H9 (cell line): ENCODE measurements around the gene CDC123. TPM values are rescaled to one million over a fixed set of nuclear protein-coding genes. Genes with fewer than 3 reads are reported as not detected.
"Not testable (repeated sequence)": the region's sequence is repeated elsewhere in the genome, so short reads cannot be mapped to it uniquely, and the experiment has no call there.

Source experiments
- DNase-seq: peaks from one replicate; pipeline ENCODE4 v3.0.0-alpha.2; 2017
- H2AFZ ChIP-seq: one replicate; pipeline ENCODE4 v1.6.1; 2013; ENCODE audit warnings: mild to moderate bottlenecking, low read length, control low read depth, moderate library complexity
- H2AK5ac ChIP-seq: 2 replicates; pipeline ENCODE4 v1.6.1; 2013; ENCODE audit warnings: low read length, control low read depth, mixed read lengths; ENCODE audit not compliant: insufficient read length
- H2BK120ac ChIP-seq: one replicate; pipeline ENCODE4 v1.6.1; 2013; ENCODE audit warnings: low read depth, mild to moderate bottlenecking, low read length, control low read depth, inconsistent platforms; ENCODE audit not compliant: poor library complexity, severe bottlenecking
- H2BK12ac ChIP-seq: 2 replicates; pipeline ENCODE4 v1.6.1; 2013; ENCODE audit warnings: low read length, control low read depth, mixed read lengths, low read depth; ENCODE audit not compliant: insufficient read length
- H2BK15ac ChIP-seq: 2 replicates; pipeline ENCODE4 v1.6.1; 2013; ENCODE audit warnings: low read depth, low read length, control low read depth
- H2BK20ac ChIP-seq: one replicate; pipeline ENCODE4 v1.6.1; 2013; ENCODE audit warnings: low read depth, mild to moderate bottlenecking, low read length, control low read depth, inconsistent platforms; ENCODE audit not compliant: poor library complexity, severe bottlenecking
- H2BK5ac ChIP-seq: 2 replicates; pipeline ENCODE4 v1.6.1; 2013; ENCODE audit warnings: low read length, control low read depth, mixed read lengths; ENCODE audit not compliant: insufficient read length
- H3K14ac ChIP-seq: 2 replicates; pipeline ENCODE4 v1.6.1; 2013; ENCODE audit warnings: low read length, control low read depth; ENCODE audit not compliant: insufficient read depth
- H3K18ac ChIP-seq: 2 replicates; pipeline ENCODE4 v1.6.1; 2013; ENCODE audit warnings: low read depth, mild to moderate bottlenecking, mixed read lengths, low read length, control low read depth; ENCODE audit not compliant: insufficient read length
- H3K23ac ChIP-seq: 2 replicates; pipeline ENCODE4 v1.6.1; 2013; ENCODE audit warnings: low read length, control low read depth, mixed read lengths, low read depth; ENCODE audit not compliant: insufficient read length
- H3K23me2 ChIP-seq: 2 replicates; pipeline ENCODE4 v1.6.1; 2013; ENCODE audit warnings: low read depth, mild to moderate bottlenecking, mixed read lengths, low read length, control low read depth; ENCODE audit not compliant: insufficient read length, poor library complexity, severe bottlenecking
- H3K27ac ChIP-seq: 2 replicates; pipeline ENCODE4 v1.5.1; 2013; ENCODE audit warnings: low read length, control low read depth, mixed read lengths, low read depth; ENCODE audit not compliant: insufficient read length
- H3K27me3 ChIP-seq: 2 replicates; pipeline ENCODE4 v1.6.1; 2013; ENCODE audit warnings: low read length, control low read depth, inconsistent platforms; ENCODE audit not compliant: insufficient read depth
- H3K4ac ChIP-seq: 2 replicates; pipeline ENCODE4 v1.6.1; 2013; ENCODE audit warnings: low read depth, mild to moderate bottlenecking, control low read depth, inconsistent platforms, low read length, moderate library complexity
- H3K4me1 ChIP-seq: 2 replicates; pipeline ENCODE4 v1.6.1; 2013; ENCODE audit warnings: low read length, control low read depth, inconsistent platforms; ENCODE audit not compliant: insufficient read depth
- H3K4me2 ChIP-seq: 2 replicates; pipeline ENCODE4 v1.6.1; 2013; ENCODE audit warnings: low read length, control low read depth, mixed read lengths; ENCODE audit not compliant: insufficient read length, insufficient read depth
- H3K56ac ChIP-seq: 2 replicates; pipeline ENCODE4 v1.6.1; 2013; ENCODE audit warnings: low read depth, mild to moderate bottlenecking, mixed read lengths, low read length, control low read depth; ENCODE audit not compliant: insufficient read length
- H3K79me1 ChIP-seq: 2 replicates; pipeline ENCODE4 v1.6.1; 2013; ENCODE audit warnings: low read depth, mild to moderate bottlenecking, moderate library complexity, low read length, control low read depth, inconsistent platforms; ENCODE audit not compliant: insufficient read depth, poor library complexity, severe bottlenecking
- H3K79me2 ChIP-seq: 2 replicates; pipeline ENCODE4 v1.6.1; 2013; ENCODE audit warnings: low read length, control low read depth, inconsistent platforms; ENCODE audit not compliant: insufficient read depth
- H3K9ac ChIP-seq: 2 replicates; pipeline ENCODE4 v1.6.1; 2013; ENCODE audit warnings: low read length, control low read depth, mixed read lengths; ENCODE audit not compliant: insufficient read length; ENCODE audit errors: extremely low read depth
- H3K9me3 ChIP-seq: one replicate; pipeline ENCODE4 v1.6.1; 2013; ENCODE audit warnings: low read depth, low read length, inconsistent platforms; ENCODE audit not compliant: control insufficient read depth
- H3T11ph ChIP-seq: one replicate; pipeline ENCODE4 v1.6.1; 2013; ENCODE audit warnings: mild to moderate bottlenecking, low read length, control low read depth, inconsistent platforms
- H4K20me1 ChIP-seq: one replicate; pipeline ENCODE4 v1.6.1; 2013; ENCODE audit not compliant: control insufficient read depth, insufficient read length, insufficient read depth
- H4K5ac ChIP-seq: 2 replicates; pipeline ENCODE4 v1.6.1; 2013; ENCODE audit warnings: low read depth, mild to moderate bottlenecking, mixed read lengths, low read length, control low read depth; ENCODE audit not compliant: insufficient read length
- H4K8ac ChIP-seq: replicated peaks from 2 replicates; pipeline ENCODE4 v1.6.1; 2013; ENCODE audit warnings: low read length, control low read depth, mixed read lengths, low read depth; ENCODE audit not compliant: insufficient read length
- H4K91ac ChIP-seq: 2 replicates; pipeline ENCODE4 v1.6.1; 2013; ENCODE audit warnings: low read depth, mild to moderate bottlenecking, moderate library complexity, mixed read lengths, low read length, control low read depth; ENCODE audit not compliant: insufficient read length
- H3K27ac Mint-ChIP-seq, 3 experiments: 2 replicates in 2 of 3; 3 replicates in 1 of 3; pipeline ENCODE4 v1.8.0; 2020 to 2021; ENCODE audit warnings: mixed read lengths in 3 of 3, mild to moderate bottlenecking in 1 of 3, moderate library complexity in 1 of 3
- H3K27me3 Mint-ChIP-seq: 2 replicates; pipeline ENCODE4 v1.8.0; 2021; ENCODE audit warnings: low read depth, mild to moderate bottlenecking, moderate library complexity, mixed read lengths
- H3K36me3 Mint-ChIP-seq, 3 experiments: 2 replicates in 2 of 3; 3 replicates in 1 of 3; pipeline ENCODE4 v1.8.0; 2020 to 2021; ENCODE audit warnings: low read depth in 3 of 3, mixed read lengths in 3 of 3; ENCODE audit not compliant: insufficient read depth in 1 of 3
- H3K4me1 Mint-ChIP-seq, 2 experiments: 2 replicates each; pipeline ENCODE4 v1.8.0; 2020; ENCODE audit warnings: mixed read lengths in 2 of 2
- H3K4me3 Mint-ChIP-seq, 2 experiments: 2 replicates in 1 of 2; 3 replicates in 1 of 2; pipeline ENCODE4 v1.8.0; 2020 to 2021; ENCODE audit warnings: mild to moderate bottlenecking in 2 of 2, mixed read lengths in 2 of 2, moderate library complexity in 1 of 2
- H3K9me3 Mint-ChIP-seq, 2 experiments: 2 replicates in 1 of 2; 3 replicates in 1 of 2; pipeline ENCODE4 v1.8.0; 2020; ENCODE audit warnings: mild to moderate bottlenecking in 2 of 2, mixed read lengths in 2 of 2, moderate library complexity in 1 of 2
- CTCF ChIP-seq: fragments of 200-600 bp; sonication (generic); conservative IDR thresholded peaks from 3 replicates; pipeline ENCODE4 v1.8.0; 2021; ENCODE audit warnings: antibody characterized with exemption, mild to moderate bottlenecking
- WGBS: extraction: QIAGEN DNeasy Blood & Tissue Kit; methylation state at CpG from one replicate; pipeline ENCODE4 v1.1.7; 2013; ENCODE audit warnings: missing lambda C conversion rate, low lambda C conversion rate, mixed read lengths; ENCODE audit not compliant: insufficient read length; ENCODE audit errors: extremely low coverage; 5-methylcytosine and 5-hydroxymethylcytosine counted together
- total RNA-seq: library from RNA; stranded (reverse); gene quantifications from 2 replicates; pipeline ENCODE4 v1.2.1, GENCODE V29; 2021

The CDC123 gene
- total RNA-seq, 1 experiment from 2014 or later: 159 TPM

- peaks cover 3 to 5% of the 10 kb centered on the region in 2 experiments; a peak in 2 of 5 replicates for H3K9me3 Mint-ChIP-seq
- Histone ChIP-seq H4K91ac (no peak overlapping the region), H3K18ac (no peak overlapping the region), H3K27ac (no peak overlapping the region), H3K23me2 (no peaks in the 10 kb centered on the region), H2BK5ac (no peak overlapping the region), H3K14ac (no peak overlapping the region), H2BK20ac (no peak overlapping the region), H3K79me1 (no peaks in the 10 kb centered on the region), H2BK120ac (no peak overlapping the region), H3K9me3 (no peaks in the 10 kb centered on the region), H3K4me2 (no peak overlapping the region), H3K4me1 (no peaks in the 10 kb centered on the region), H4K5ac (no peak overlapping the region), H3K79me2 (no peaks in the 10 kb centered on the region), H2BK12ac (no peak overlapping the region), H4K8ac (no peak overlapping the region), H3K56ac (no peak overlapping the region), H2AK5ac (no peak overlapping the region), H2BK15ac (no peak overlapping the region), H4K20me1 (no peaks in the 10 kb centered on the region), H2AFZ (no peak overlapping the region), H3K4ac (no peak overlapping the region), H3K9ac (no peak overlapping the region), H3K23ac (no peak overlapping the region), H3T11ph (no peak overlapping the region), H3K27me3 (no peaks in the 10 kb centered on the region)
- no peak overlapping the region for H3K27ac Mint-ChIP-seq
- no peak for DNase-seq
- no peaks in the 10 kb centered on the region for H3K36me3 Mint-ChIP-seq
- no peaks in the 10 kb centered on the region for H3K27me3 Mint-ChIP-seq
- no peaks in the 10 kb centered on the region for H3K4me1 Mint-ChIP-seq
- TF ChIP-seq CTCF: no peak
- WGBS: no CpG with 5 or more reads among the region's 10 CpGs
- H3K4me3 Mint-ChIP-seq: no peak overlapping the region
Observed at GRCh38 chr10:12287772-12288171, 91.8 kb downstream of the CDC123 start.

- not testable (repeated sequence) for H3K36me3 Mint-ChIP-seq, H3K4me3 Mint-ChIP-seq, H4K5ac ChIP-seq, H3K27me3 ChIP-seq, H2BK5ac ChIP-seq, H4K20me1 ChIP-seq, H2BK12ac ChIP-seq, H3K23ac ChIP-seq, H3K4me1 ChIP-seq, H3K18ac ChIP-seq, H3K79me2 ChIP-seq, H3K9me3 Mint-ChIP-seq, H2BK20ac ChIP-seq, DNase-seq, H4K91ac ChIP-seq, H3K27ac Mint-ChIP-seq, H3K56ac ChIP-seq, H3K9me3 ChIP-seq, H3K4me2 ChIP-seq, H3K14ac ChIP-seq, H3K79me1 ChIP-seq, H2AFZ ChIP-seq, H3K4ac ChIP-seq, H3K9ac ChIP-seq, H3T11ph ChIP-seq, H3K27ac ChIP-seq, H3K4me1 Mint-ChIP-seq, H2BK120ac ChIP-seq, H3K27me3 Mint-ChIP-seq, H3K23me2 ChIP-seq, H2BK15ac ChIP-seq, H2AK5ac ChIP-seq, H4K8ac ChIP-seq
- no CpG with 5 or more reads among the region's 3 CpGs for WGBS
Observed at GRCh38 chr10:12297784-12298183, 101.8 kb downstream of the CDC123 start.
